PC-3 (cell line): ENCODE data around the gene ZNF479. TPM values are rescaled to one million over a fixed set of nuclear protein-coding genes. Genes with fewer than 3 reads are reported as not detected.

Experiments used
- ATAC-seq: fragments of 200-7000 bp; cut with Tn5 transposase; 2 replicates; pipeline ENCODE4 v1.9.1; 2020; ENCODE audit warnings: mild to moderate bottlenecking, moderate library complexity
- BruUV-seq: library from RNA; stranded (reverse); fragments of 400-500 nt; replicated peaks from 2 replicates; lab custom pipeline; 2021; lab: Mats Ljungman, UMichigan
- CTCF ChIA-PET: fragments of 300-600 bp; sonication (Branson Sonifier 250); formaldehyde crosslinking; loops from one replicate; lab custom pipeline; 2022; ENCODE audit warnings: antibody characterized with exemption; lab: Charles Lee
- POLR2A ChIA-PET: fragments of 300-600 bp; sonication (Branson Sonifier 250); formaldehyde crosslinking; loops from one replicate; lab custom pipeline; 2022; ENCODE audit warnings: antibody characterized with exemption; ENCODE audit not compliant: unreplicated experiment; lab: Charles Lee
- DNase-seq: peaks from one replicate; pipeline ENCODE4 v3.0.0-alpha.2; 2015
- H2AFZ ChIP-seq: fragments of 300-600 bp; sonication (generic); 2 replicates; pipeline ENCODE4 v1.6.0; 2016; ENCODE audit warnings: antibody characterized with exemption, low read length
- H3F3A ChIP-seq: fragments of 300-600 bp; sonication (generic); one replicate; pipeline ENCODE4 v1.6.0; 2017; ENCODE audit warnings: antibody characterized with exemption, low read length, control low read depth, mild to moderate bottlenecking; ENCODE audit not compliant: unreplicated experiment
- H3K27ac ChIP-seq: fragments of 300-600 bp; sonication (generic); 2 replicates; pipeline ENCODE4 v1.5.1; 2016; ENCODE audit warnings: mild to moderate bottlenecking, low read length
- H3K27me3 ChIP-seq: fragments of 300-600 bp; sonication (generic); 2 replicates; pipeline ENCODE4 v1.6.1; 2016; ENCODE audit warnings: low read length, mixed read lengths
- H3K36me3 ChIP-seq: fragments of 300-600 bp; sonication (generic); 2 replicates; pipeline ENCODE4 v1.6.1; 2016; ENCODE audit warnings: low read depth, mixed run types, low read length, mixed read lengths
- H3K4me1 ChIP-seq: fragments of 300-600 bp; sonication (generic); 2 replicates; pipeline ENCODE4 v1.5.1; 2016; ENCODE audit warnings: low read length; ENCODE audit not compliant: insufficient read depth
- H3K4me2 ChIP-seq: fragments of 300-600 bp; sonication (generic); 2 replicates; pipeline ENCODE4 v1.6.0; 2016; ENCODE audit warnings: low read length
- H3K4me3 ChIP-seq: fragments of 300-600 bp; sonication (generic); 2 replicates; pipeline ENCODE4 v1.5.1; 2016; ENCODE audit warnings: mild to moderate bottlenecking, low read length, mixed read lengths
- H3K79me2 ChIP-seq: fragments of 300-600 bp; sonication (generic); 2 replicates; pipeline ENCODE4 v1.6.1; 2017; ENCODE audit warnings: low read length, mixed read lengths
- H3K9ac ChIP-seq: fragments of 300-600 bp; sonication (generic); 2 replicates; pipeline ENCODE4 v1.6.0; 2016; ENCODE audit warnings: mild to moderate bottlenecking, low read length
- H3K9me2 ChIP-seq: fragments of 300-600 bp; sonication (generic); replicated peaks from 2 replicates; pipeline ENCODE4 v1.6.1; 2016; ENCODE audit warnings: mixed run types, low read length, mixed read lengths
- H3K9me3 ChIP-seq: fragments of 300-600 bp; sonication (generic); 2 replicates; pipeline ENCODE4 v1.6.1; 2016; ENCODE audit warnings: low read length, mixed read lengths
- H4K20me1 ChIP-seq: fragments of 300-600 bp; sonication (generic); 2 replicates; pipeline ENCODE4 v1.6.1; 2016; ENCODE audit warnings: low read length, mixed read lengths
- EZH2 ChIP-seq: fragments of 300-600 bp; sonication (generic); IDR thresholded peaks from one replicate; pipeline ENCODE4 v1.6.1; 2017; ENCODE audit warnings: antibody characterized with exemption, mild to moderate bottlenecking, low read length; ENCODE audit not compliant: unreplicated experiment
- EZH2phosphoT487 ChIP-seq: fragments of 300-600 bp; sonication (generic); IDR thresholded peaks from 2 replicates; pipeline ENCODE4 v1.6.1; 2018; ENCODE audit warnings: mild to moderate bottlenecking, antibody characterized with exemption, low read length, borderline replicate concordance
- intact Hi-C: fragments of 100-400 bp; cut with micrococcal nuclease; formaldehyde crosslinking; loops from 2 replicates; pipeline ENCODE4 v1.9.0; 2023
- total RNA-seq: library from RNA; depleted of rRNA; stranded (reverse); fragments of >200 nt; gene quantifications from 2 replicates; pipeline ENCODE4 v1.2.3, GENCODE V29; 2014
- TF ChIP-seq, protein P1 (sequence below): fragments of 300-600 bp; sonication (generic); conservative IDR thresholded peaks from 2 replicates; pipeline ENCODE4 v1.5.1; 2017; ENCODE audit warnings: antibody characterized with exemption, low read depth, mild to moderate bottlenecking, low read length

The ZNF479 gene
- total RNA-seq, 1 experiment from 2014 or later: not detected

DNA sequence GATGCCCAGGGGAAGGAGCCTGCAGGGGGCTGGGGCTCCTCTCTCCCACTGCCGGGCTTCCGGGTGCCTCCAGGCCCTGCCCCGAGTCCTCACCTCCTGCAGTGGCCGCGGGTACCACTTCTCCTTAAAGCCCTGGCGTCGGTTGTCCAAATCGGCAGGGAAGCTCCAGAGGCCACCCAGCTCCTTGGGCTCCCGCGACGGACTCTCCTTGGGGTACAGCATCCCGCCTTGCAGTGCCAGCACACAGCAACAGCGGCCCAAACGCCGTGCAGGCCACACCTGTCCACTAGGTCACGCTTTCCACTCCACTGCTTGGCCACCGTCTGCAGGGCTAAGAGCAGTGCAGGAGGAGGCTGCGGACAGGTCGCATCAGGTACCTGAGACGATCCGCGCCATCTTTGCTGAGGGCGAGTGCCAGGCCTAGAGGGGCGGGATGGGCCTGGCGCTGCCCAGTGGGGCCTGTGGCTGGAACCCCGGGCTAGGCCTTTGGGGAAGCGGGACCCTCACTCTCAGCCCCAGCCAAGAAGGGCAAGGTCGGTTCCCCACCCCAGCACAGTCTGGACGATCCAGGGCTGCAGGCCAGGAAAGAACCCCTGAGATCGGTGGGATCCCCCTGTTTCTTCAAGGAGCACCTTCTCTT, 47.7 kb upstream of the ZNF479 start:
- Histone ChIP-seq H3K4me1 (no peaks in the 10 kb centered on the region), H3K79me2 (no peaks in the 10 kb centered on the region), H3F3A (no peaks in the 10 kb centered on the region), H3K27me3 (no peaks in the 10 kb centered on the region), H3K27ac (no peak overlapping the region), H3K9me3 (no peaks in the 10 kb centered on the region), H4K20me1 (no peaks in the 10 kb centered on the region), H3K4me2 (no peak overlapping the region), H3K36me3 (no peaks in the 10 kb centered on the region), H3K9ac (no peak overlapping the region), H3K4me3 (no peak overlapping the region), H3K9me2 (no peaks in the 10 kb centered on the region), H2AFZ (no peak overlapping the region)
- ChIA-PET POLR2A (no interaction called here), CTCF (no interaction called here)
- DNase-seq: no peak
- no TSS peak for BruUV-seq
- TF ChIP-seq, protein P1, sequence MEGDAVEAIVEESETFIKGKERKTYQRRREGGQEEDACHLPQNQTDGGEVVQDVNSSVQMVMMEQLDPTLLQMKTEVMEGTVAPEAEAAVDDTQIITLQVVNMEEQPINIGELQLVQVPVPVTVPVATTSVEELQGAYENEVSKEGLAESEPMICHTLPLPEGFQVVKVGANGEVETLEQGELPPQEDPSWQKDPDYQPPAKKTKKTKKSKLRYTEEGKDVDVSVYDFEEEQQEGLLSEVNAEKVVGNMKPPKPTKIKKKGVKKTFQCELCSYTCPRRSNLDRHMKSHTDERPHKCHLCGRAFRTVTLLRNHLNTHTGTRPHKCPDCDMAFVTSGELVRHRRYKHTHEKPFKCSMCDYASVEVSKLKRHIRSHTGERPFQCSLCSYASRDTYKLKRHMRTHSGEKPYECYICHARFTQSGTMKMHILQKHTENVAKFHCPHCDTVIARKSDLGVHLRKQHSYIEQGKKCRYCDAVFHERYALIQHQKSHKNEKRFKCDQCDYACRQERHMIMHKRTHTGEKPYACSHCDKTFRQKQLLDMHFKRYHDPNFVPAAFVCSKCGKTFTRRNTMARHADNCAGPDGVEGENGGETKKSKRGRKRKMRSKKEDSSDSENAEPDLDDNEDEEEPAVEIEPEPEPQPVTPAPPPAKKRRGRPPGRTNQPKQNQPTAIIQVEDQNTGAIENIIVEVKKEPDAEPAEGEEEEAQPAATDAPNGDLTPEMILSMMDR: no peak
- ATAC-seq: no peak
- intact Hi-C loops: no loop called here

DNA sequence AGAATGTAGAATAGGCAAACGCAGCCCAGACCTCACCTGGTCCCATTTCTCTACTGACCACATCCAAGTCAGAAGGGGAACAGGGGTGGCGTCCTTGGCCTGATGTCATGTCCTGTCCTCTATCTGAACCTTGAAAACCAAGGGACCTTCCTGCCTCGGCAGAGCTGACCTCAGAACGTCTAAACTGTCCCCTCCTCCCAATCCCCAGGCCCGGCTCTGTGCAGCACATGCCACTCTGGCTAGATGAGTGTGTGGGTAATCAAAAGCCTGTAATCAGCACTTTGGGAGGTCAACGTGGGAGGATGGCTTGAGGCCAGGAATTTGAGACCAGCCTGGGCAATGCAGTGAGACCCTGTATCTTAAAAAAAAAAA, 46.5 kb upstream of the ZNF479 start:
- Histone ChIP-seq H3K4me3 (no peak overlapping the region), H3F3A (no peaks in the 10 kb centered on the region), H2AFZ (no peak overlapping the region), H3K27me3 (no peaks in the 10 kb centered on the region), H3K79me2 (no peaks in the 10 kb centered on the region), H3K9me2 (no peaks in the 10 kb centered on the region), H4K20me1 (no peaks in the 10 kb centered on the region), H3K9me3 (no peaks in the 10 kb centered on the region), H3K36me3 (no peaks in the 10 kb centered on the region), H3K27ac (no peak overlapping the region), H3K9ac (no peak overlapping the region), H3K4me1 (no peaks in the 10 kb centered on the region), H3K4me2 (no peak overlapping the region)
- DNase-seq: no peak
- CTCF ChIA-PET: no interaction called here
- intact Hi-C loops: no loop called here
- TF ChIP-seq EZH2 (no peak), EZH2phosphoT487 (no peak)
- TF ChIP-seq, protein P1: no peak
- POLR2A ChIA-PET: no interaction called here
- no TSS peak for BruUV-seq
- no peak for ATAC-seq

DNA sequence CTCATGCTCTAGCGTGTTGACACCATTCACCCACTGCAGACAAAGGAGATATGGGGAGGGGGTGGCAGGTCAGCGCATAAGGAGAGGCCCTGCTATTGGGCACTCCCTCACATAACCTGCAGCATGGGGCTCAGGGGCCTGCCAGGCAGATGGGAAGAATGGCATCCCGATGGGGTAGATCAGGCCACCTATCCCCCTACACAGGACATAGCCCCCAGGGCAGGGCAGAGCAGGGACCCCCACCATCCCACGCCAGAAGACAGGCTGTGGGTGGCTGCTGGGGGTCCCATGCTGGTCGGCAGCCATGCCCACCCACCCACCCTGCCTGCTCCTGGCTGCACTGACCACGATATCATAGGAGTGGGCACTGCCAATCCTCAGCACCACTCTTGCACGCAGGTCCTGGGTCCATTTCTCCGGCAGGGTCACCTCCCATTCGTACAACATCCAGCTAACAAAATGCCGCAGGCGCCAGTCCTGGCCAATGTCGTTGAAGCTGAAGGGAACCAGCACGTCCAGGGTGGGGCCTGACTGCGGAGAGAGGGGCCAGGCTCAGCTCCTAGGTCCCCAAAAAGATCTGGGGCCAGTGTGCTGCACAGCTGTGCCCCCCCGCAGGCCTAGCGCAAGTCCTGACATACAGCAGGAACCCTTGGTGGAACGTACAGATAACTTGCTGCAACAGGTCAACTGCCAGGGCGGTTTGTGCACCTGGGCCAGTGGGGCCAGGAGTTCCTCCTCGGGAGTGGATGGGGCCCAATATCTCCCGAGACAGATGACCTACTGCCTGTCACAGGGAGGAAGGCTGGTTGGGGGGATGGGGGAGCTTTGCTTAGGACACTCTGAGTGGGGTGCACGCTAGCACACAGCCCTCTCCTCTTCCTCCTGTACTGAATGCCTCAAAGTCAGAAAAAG, 45.9 kb upstream of the ZNF479 start:
- no peaks in the 10 kb centered on the region for H4K20me1 ChIP-seq
- ChIA-PET POLR2A (no interaction called here), CTCF (no interaction called here)
- no peaks in the 10 kb centered on the region for H3K4me1 ChIP-seq
- no peaks in the 10 kb centered on the region for H3K9me2 ChIP-seq
- DNase-seq: no peak
- H3K27ac ChIP-seq: no peak overlapping the region
- no peaks in the 10 kb centered on the region for H3F3A ChIP-seq
- BruUV-seq: no TSS peak
- H2AFZ ChIP-seq: no peak overlapping the region
- no peaks in the 10 kb centered on the region for H3K79me2 ChIP-seq
- no peak overlapping the region for H3K4me2 ChIP-seq
- ATAC-seq: no peak
- no peak overlapping the region for H3K4me3 ChIP-seq
- no peak overlapping the region for H3K9ac ChIP-seq
- no peaks in the 10 kb centered on the region for H3K9me3 ChIP-seq
- H3K27me3 ChIP-seq: no peaks in the 10 kb centered on the region
- H3K36me3 ChIP-seq: no peaks in the 10 kb centered on the region
- TF ChIP-seq EZH2phosphoT487 (no peak), EZH2 (no peak)
- TF ChIP-seq, protein P1: no peak
- intact Hi-C loops: no loop called here
